Endodermal cell (in vitro differentiated cells): ENCODE results near the gene SPRYD4. TPM values are rescaled to one million over a fixed set of nuclear protein-coding genes. Genes with fewer than 3 reads are reported as not detected.
"Not testable (repeated sequence)": the region's sequence is repeated elsewhere in the genome, so short reads cannot be mapped to it uniquely, and the experiment has no call there.

Experiments used
- DNase-seq: peaks from one replicate; pipeline ENCODE4 v3.0.0-alpha.2; 2017
- H3K27ac ChIP-seq: 2 replicates; pipeline ENCODE4 v1.5.1; 2013; ENCODE audit warnings: mild to moderate bottlenecking, low read depth, low read length, moderate library complexity
- H3K27me3 ChIP-seq: 2 replicates; pipeline ENCODE4 v1.6.1; 2013; ENCODE audit warnings: mild to moderate bottlenecking, low read length, moderate library complexity; ENCODE audit not compliant: insufficient read depth, control insufficient read depth, poor library complexity, severe bottlenecking
- H3K36me3 ChIP-seq: 2 replicates; pipeline ENCODE4 v1.7.0; 2013; ENCODE audit warnings: mild to moderate bottlenecking, low read length, moderate library complexity; ENCODE audit not compliant: control insufficient read depth, insufficient read depth
- H3K4me1 ChIP-seq: one replicate; pipeline ENCODE4 v1.7.0; 2013; ENCODE audit warnings: low read length; ENCODE audit not compliant: control insufficient read depth, insufficient read depth
- H3K4me3 ChIP-seq: 2 replicates; pipeline ENCODE4 v1.5.1; 2013; ENCODE audit warnings: mild to moderate bottlenecking, low read length, moderate library complexity
- H3K9ac ChIP-seq: 2 replicates; pipeline ENCODE4 v1.6.1; 2013; ENCODE audit warnings: mild to moderate bottlenecking, low read length, moderate library complexity; ENCODE audit not compliant: poor library complexity, severe bottlenecking; ENCODE audit errors: extremely low read depth
- H3K9me3 ChIP-seq: 2 replicates; pipeline ENCODE4 v1.6.1; 2013; ENCODE audit warnings: mild to moderate bottlenecking, low read length, moderate library complexity; ENCODE audit not compliant: control insufficient read depth
- H3K27ac Mint-ChIP-seq: 2 replicates; pipeline ENCODE4 v1.8.0; 2020; ENCODE audit warnings: mixed read lengths
- H3K27me3 Mint-ChIP-seq: 2 replicates; pipeline ENCODE4 v1.8.0; 2021; ENCODE audit warnings: mild to moderate bottlenecking, mixed read lengths; ENCODE audit not compliant: insufficient read depth
- H3K36me3 Mint-ChIP-seq: 2 replicates; pipeline ENCODE4 v1.8.0; 2020; ENCODE audit warnings: low read depth, mixed read lengths
- H3K4me1 Mint-ChIP-seq: 2 replicates; pipeline ENCODE4 v1.8.0; 2020; ENCODE audit warnings: mixed read lengths
- H3K4me3 Mint-ChIP-seq: 2 replicates; pipeline ENCODE4 v1.8.0; 2020; ENCODE audit warnings: mild to moderate bottlenecking, moderate library complexity, mixed read lengths
- H3K9me3 Mint-ChIP-seq: 2 replicates; pipeline ENCODE4 v1.8.0; 2020; ENCODE audit warnings: mild to moderate bottlenecking, mixed read lengths
- CTCF ChIP-seq: fragments of 200-600 bp; sonication (generic); conservative IDR thresholded peaks from 2 replicates; pipeline ENCODE4 v1.5.0; 2021; ENCODE audit warnings: antibody characterized with exemption, mild to moderate bottlenecking
- WGBS, 2 experiments: methylation state at CpG; one replicate each; pipeline versions ENCODE4 v1.1.5 to v1.1.7; 2013; ENCODE audit warnings: missing lambda C conversion rate in 2 of 2, mixed read lengths in 1 of 2; ENCODE audit not compliant: insufficient coverage in 1 of 2, insufficient read length in 1 of 2; 5-methylcytosine and 5-hydroxymethylcytosine counted together
- total RNA-seq, 2 donors: library from RNA; stranded (reverse); fragmentation: NEBNext Ultra II Directional in 1 of 2; extraction: Animal tissue kit (Norgen Biotek cat#: 25700) in 1 of 2; gene quantifications; 2 replicates in 1 of 2; 3 replicates in 1 of 2; pipeline ENCODE4 v1.2.1, GENCODE V29; 2021

SPRYD4 gene
- total RNA-seq, 2 donors from 2014 or later: 2.9 to 3.8 TPM

DNA sequence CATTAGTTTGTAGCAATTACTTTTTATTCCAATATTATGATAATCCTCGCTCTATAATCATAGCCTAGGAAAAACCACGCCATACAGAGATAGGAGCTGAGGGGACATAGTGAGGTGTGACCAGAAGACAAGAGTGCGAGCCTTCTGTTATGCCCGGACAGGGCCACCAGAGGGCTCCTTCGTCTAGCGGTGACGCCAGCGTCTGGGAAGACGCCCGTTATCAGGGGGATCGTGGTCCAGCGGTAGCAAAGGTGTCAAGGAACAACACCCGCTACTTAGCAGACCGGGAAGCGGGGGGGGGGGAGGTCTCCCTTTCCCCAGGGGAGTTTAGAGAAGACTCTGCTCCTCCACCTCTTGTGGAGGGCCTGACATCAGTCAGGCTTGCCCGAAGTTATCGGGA, 28.3 kb downstream of the SPRYD4 start:
- H3K27me3 ChIP-seq, H3K36me3 Mint-ChIP-seq, H3K27ac ChIP-seq, H3K4me3 Mint-ChIP-seq, H3K36me3 ChIP-seq, H3K4me1 Mint-ChIP-seq, H3K9ac ChIP-seq, H3K4me1 ChIP-seq, H3K4me3 ChIP-seq, H3K27ac Mint-ChIP-seq: not testable (repeated sequence)
- Mint-ChIP-seq H3K9me3 (peaks cover 38% of the 10 kb centered on the region), H3K27me3 (peaks cover 47% of the 10 kb centered on the region)
- peak; percentile 84 for DNase-seq
- peaks cover 14% of the 10 kb centered on the region for H3K9me3 ChIP-seq
- WGBS, 2 experiments: 25 to 40% methylated on average over 1 to 14 of the region's 17 CpGs
- TF ChIP-seq CTCF: peak; percentile 61

- H3K4me1 Mint-ChIP-seq, H3K9me3 ChIP-seq, H3K36me3 ChIP-seq, H3K9ac ChIP-seq, H3K36me3 Mint-ChIP-seq, H3K27ac ChIP-seq, H3K4me3 ChIP-seq, H3K4me1 ChIP-seq, H3K27me3 ChIP-seq, H3K4me3 Mint-ChIP-seq: not testable (repeated sequence)
- Mint-ChIP-seq H3K27ac (peak overlapping the region; percentile 19), H3K9me3 (peaks cover 33% of the 10 kb centered on the region), H3K27me3 (peaks cover 41% of the 10 kb centered on the region)
- WGBS, 2 experiments: 70 to 71% methylated on average over 6 to 14 of the region's 14 CpGs
- DNase-seq: peak; percentile 71
Measured at GRCh38 chr12:56498126-56498902, 29.9 kb downstream of the SPRYD4 start.

- not testable (repeated sequence) for H3K9ac ChIP-seq, H3K4me3 ChIP-seq, H3K4me3 Mint-ChIP-seq, H3K36me3 Mint-ChIP-seq, H3K4me1 Mint-ChIP-seq, H3K27ac ChIP-seq, H3K36me3 ChIP-seq, DNase-seq, H3K27ac Mint-ChIP-seq, H3K9me3 ChIP-seq, H3K4me1 ChIP-seq, H3K27me3 ChIP-seq
- H3K9me3 Mint-ChIP-seq: peaks cover 30% of the 10 kb centered on the region
- WGBS, 2 experiments: 89 to 93% methylated on average over 9 of the region's 9 CpGs
- H3K27me3 Mint-ChIP-seq: peaks cover 46% of the 10 kb centered on the region
Measured at GRCh38 chr12:56499452-56499851, 31.1 kb downstream of the SPRYD4 start.

DNA sequence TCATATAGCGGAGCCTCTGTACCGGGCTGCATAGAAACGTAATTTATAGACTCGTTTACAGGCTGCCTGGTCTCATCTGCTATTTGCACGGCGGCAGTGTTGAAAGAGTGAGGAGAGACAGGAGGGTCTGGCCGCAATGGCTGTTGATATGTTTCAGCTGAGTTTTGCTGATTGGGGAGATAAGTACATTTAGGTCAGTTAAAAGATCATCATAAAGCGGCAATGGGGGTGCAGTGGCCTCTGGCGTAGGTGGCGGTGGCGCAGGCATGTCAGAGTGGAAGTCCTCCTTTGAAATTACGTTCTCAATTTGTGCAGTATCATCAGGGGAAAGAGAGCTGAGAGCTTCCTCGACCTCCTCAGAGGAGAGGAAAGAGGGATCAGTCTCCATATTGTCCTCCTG, 31.5 kb downstream of the SPRYD4 start:
- not testable (repeated sequence) for H3K36me3 Mint-ChIP-seq, H3K9ac ChIP-seq, H3K27ac Mint-ChIP-seq, H3K27me3 ChIP-seq, H3K4me1 ChIP-seq, H3K4me1 Mint-ChIP-seq, H3K27ac ChIP-seq, H3K36me3 ChIP-seq, H3K4me3 Mint-ChIP-seq, H3K4me3 ChIP-seq, H3K9me3 ChIP-seq
- DNase-seq: peak; percentile 20
- peaks cover 46% of the 10 kb centered on the region for H3K27me3 Mint-ChIP-seq
- 94 to 97% methylated on average over 12 to 13 of the region's 13 CpGs for WGBS, 2 experiments
- peaks cover 27% of the 10 kb centered on the region for H3K9me3 Mint-ChIP-seq
